T-cell (primary cell): Measurements from ENCODE around the gene KRT6B. TPM values are rescaled to one million over a fixed set of nuclear protein-coding genes. Genes with fewer than 3 reads are reported as not detected.

Experiments
- ATAC-seq, 4 experiments: fragments of 200-7000 bp in 3 of 4; fragments of 150-1000 bp in 1 of 4; cut with Tn5 transposase; replicated peaks in 1 of 4; 1 replicate in 3 of 4; 2 replicates in 1 of 4; pipeline ENCODE4 v1.10.0; 2021; ENCODE audit warnings: moderate library complexity in 3 of 4, mild to moderate bottlenecking in 2 of 4, moderate number of reproducible peaks in 1 of 4
- CTCF ChIA-PET, 2 donors: fragments of 300-600 bp; sonication (Branson Sonifier 250); formaldehyde crosslinking; loops; one replicate each; lab custom pipeline; 2022; ENCODE audit warnings: antibody characterized with exemption in 2 of 2; lab: Charles Lee
- POLR2A ChIA-PET, 2 donors: fragments of 300-600 bp; sonication (Branson Sonifier 250); formaldehyde crosslinking; loops; one replicate each; lab custom pipeline; 2022; ENCODE audit warnings: antibody characterized with exemption in 2 of 2; lab: Charles Lee
- DNase-seq, 35 experiments: peaks; one replicate each; pipeline versions ENCODE4 v3.0.0 to v3.0.0-alpha.2; 2013 to 2023
- H3K27ac ChIP-seq: one replicate; pipeline ENCODE4 v1.5.1; 2013; ENCODE audit warnings: low read length
- H3K27me3 ChIP-seq, 2 experiments: replicated peaks in 1 of 2; 1 replicate in 1 of 2; 2 replicates in 1 of 2; pipeline versions ENCODE4 v1.6.1 to v1.7.0; 2013; ENCODE audit warnings: low read length in 1 of 2, mixed read lengths in 1 of 2; ENCODE audit not compliant: control insufficient read depth in 2 of 2, insufficient read depth in 2 of 2; ENCODE audit errors: extremely low read depth in 1 of 2
- H3K36me3 ChIP-seq, 2 donors: 1 replicate in 1 of 2; 2 replicates in 1 of 2; pipeline versions ENCODE4 v1.6.1 to v1.7.0; 2013; ENCODE audit warnings: low read length in 1 of 2; ENCODE audit not compliant: control insufficient read depth in 2 of 2, insufficient read depth in 1 of 2; ENCODE audit errors: extremely low read depth in 1 of 2
- H3K4me1 ChIP-seq, 2 experiments: 1 replicate in 1 of 2; 2 replicates in 1 of 2; pipeline versions ENCODE4 v1.6.1 to v1.7.0; 2013; ENCODE audit warnings: low read length in 2 of 2, mixed read lengths in 1 of 2; ENCODE audit not compliant: insufficient read depth in 2 of 2, control insufficient read depth in 1 of 2; ENCODE audit errors: extremely low read depth in 1 of 2
- H3K4me3 ChIP-seq, 2 donors: 1 replicate in 1 of 2; 2 replicates in 1 of 2; pipeline versions ENCODE4 v1.5.1 to v1.7.0; 2013; ENCODE audit warnings: mild to moderate bottlenecking in 2 of 2, low read length in 1 of 2, moderate library complexity in 1 of 2; ENCODE audit not compliant: control insufficient read depth in 1 of 2; ENCODE audit errors: extremely low read depth in 1 of 2
- H3K9me3 ChIP-seq: 2 replicates; pipeline ENCODE4 v1.7.0; 2013
- H3K27ac Mint-ChIP-seq, 2 donors: one replicate each; pipeline ENCODE4 v1.8.0; 2020 to 2021; ENCODE audit warnings: mild to moderate bottlenecking in 2 of 2, mixed read lengths in 2 of 2
- H3K27me3 Mint-ChIP-seq, 2 donors: one replicate each; pipeline ENCODE4 v1.8.0; 2021 to 2022; ENCODE audit warnings: mixed read lengths in 2 of 2
- H3K36me3 Mint-ChIP-seq: one replicate; pipeline ENCODE4 v1.8.0; 2021; ENCODE audit warnings: mixed read lengths
- H3K4me1 Mint-ChIP-seq, 3 donors: one replicate each; pipeline ENCODE4 v1.8.0; 2020 to 2022; ENCODE audit warnings: mixed read lengths in 3 of 3, mild to moderate bottlenecking in 1 of 3
- H3K4me3 Mint-ChIP-seq, 3 donors: one replicate each; pipeline ENCODE4 v1.8.0; 2020 to 2022; ENCODE audit warnings: mild to moderate bottlenecking in 3 of 3, mixed read lengths in 3 of 3, moderate library complexity in 3 of 3
- H3K9me3 Mint-ChIP-seq, 3 donors: one replicate each; pipeline ENCODE4 v1.8.0; 2020 to 2022; ENCODE audit warnings: mixed read lengths in 3 of 3
- WGBS: methylation state at CpG from one replicate; pipeline ENCODE4 v1.1.5; 2013; ENCODE audit warnings: missing lambda C conversion rate; ENCODE audit not compliant: insufficient coverage; 5-methylcytosine and 5-hydroxymethylcytosine counted together
- total RNA-seq, 35 experiments: library from RNA in 6 of 35; stranded (reverse) in 6 of 35; fragments of 120-200 nt in 1 of 35; gene quantifications; one replicate each; pipeline versions ENCODE4 v1.2.1 to v1.2.4 and lab custom pipeline; 2013 to 2026

Gene KRT6B
- total RNA-seq, 5 donors from 2014 or later (not counting 1 experiment from before 2014, with no cell fraction given) = not detected

- ATAC-seq = no peak
- POLR2A ChIA-PET = no interaction called here
- Mint-ChIP-seq H3K36me3 (no peaks in the 10 kb centered on the region), H3K4me1 (no peaks in the 10 kb centered on the region), H3K9me3 (no peaks in the 10 kb centered on the region), H3K27ac (no peak overlapping the region), H3K4me3 (no peak overlapping the region), H3K27me3 (peaks cover 11 to 19% of the 10 kb centered on the region in 2 donors)
- Histone ChIP-seq H3K4me3 (no peak overlapping the region), H3K4me1 (no peaks in the 10 kb centered on the region), H3K27me3 (peaks cover 0 to 38% of the 10 kb centered on the region in 2 experiments), H3K9me3 (no peaks in the 10 kb centered on the region), H3K27ac (no peak overlapping the region), H3K36me3 (no peaks in the 10 kb centered on the region)
- CTCF ChIA-PET = interaction anchor here in 1 of 2 donors (0.7 kb wide), 1 partner anchor 27 kb away, joined by 3 read pairs; no protein-coding TSS in a partner anchor
- DNase-seq = no peak
- WGBS = 90% methylated on average over 9 of the region's 9 CpGs
Observed at GRCh38 chr12:52403561-52403960, 48.4 kb downstream of the KRT6B start.

GRCh38 chr12:52402873-52403540, 48.9 kb downstream of the KRT6B start:
- Mint-ChIP-seq H3K4me3 (no peak overlapping the region), H3K36me3 (no peaks in the 10 kb centered on the region), H3K27me3 (peaks cover 9 to 17% of the 10 kb centered on the region in 2 donors), H3K9me3 (no peaks in the 10 kb centered on the region), H3K4me1 (no peaks in the 10 kb centered on the region), H3K27ac (no peak overlapping the region)
- H3K27me3 ChIP-seq = peaks cover 0 to 37% of the 10 kb centered on the region in 2 experiments
- CTCF ChIA-PET = interaction anchor here in 1 of 2 donors (0.7 kb wide), 1 partner anchor 27 kb away, joined by 3 read pairs; no protein-coding TSS in a partner anchor
- no peak overlapping the region for H3K4me3 ChIP-seq
- H3K36me3 ChIP-seq = no peaks in the 10 kb centered on the region
- ATAC-seq = no peak
- H3K27ac ChIP-seq = no peak overlapping the region
- WGBS = 27% methylated on average over 1 of the region's 3 CpGs
- H3K9me3 ChIP-seq = no peaks in the 10 kb centered on the region
- no peaks in the 10 kb centered on the region for H3K4me1 ChIP-seq
- DNase-seq = no peak
- POLR2A ChIA-PET = no interaction called here

GRCh38 chr12:52402377-52402776, 49.6 kb downstream of the KRT6B start:
- H3K36me3 Mint-ChIP-seq = no peaks in the 10 kb centered on the region
- DNase-seq = no peak
- Histone ChIP-seq H3K27ac (no peak overlapping the region), H3K9me3 (no peaks in the 10 kb centered on the region), H3K27me3 (peaks cover 0 to 33% of the 10 kb centered on the region in 2 experiments), H3K4me3 (no peak overlapping the region), H3K4me1 (no peaks in the 10 kb centered on the region), H3K36me3 (no peaks in the 10 kb centered on the region)
- no peak overlapping the region for H3K27ac Mint-ChIP-seq
- ChIA-PET POLR2A (no interaction called here), CTCF (no interaction called here)
- WGBS = no CpG with 5 or more reads among the region's 2 CpGs
- no peak for ATAC-seq
- peaks cover 4 to 14% of the 10 kb centered on the region in 2 donors for H3K27me3 Mint-ChIP-seq
- no peaks in the 10 kb centered on the region for H3K4me1 Mint-ChIP-seq
- no peak overlapping the region for H3K4me3 Mint-ChIP-seq
- no peaks in the 10 kb centered on the region for H3K9me3 Mint-ChIP-seq

DNA sequence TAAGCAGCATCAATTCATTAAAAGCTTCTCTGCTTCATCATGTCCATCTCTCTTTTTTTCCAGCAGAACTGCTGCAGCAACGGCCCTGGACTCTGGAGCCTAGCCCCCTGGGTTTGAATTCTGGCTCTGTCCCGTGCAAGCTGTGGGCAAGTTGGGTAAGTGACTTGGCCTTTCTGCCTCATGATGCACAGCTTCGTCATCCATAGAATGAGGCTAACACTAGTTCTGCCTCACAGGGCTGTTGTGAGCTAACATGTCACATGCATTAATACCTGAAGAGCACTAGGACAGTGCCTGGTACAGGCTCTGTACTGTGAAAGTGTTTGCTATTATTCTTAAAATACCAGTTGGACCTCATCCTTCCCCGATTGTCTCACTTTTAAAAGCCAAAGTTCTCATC, 50.0 kb downstream of the KRT6B start:
- no peak for ATAC-seq
- Histone ChIP-seq H3K27ac (no peak overlapping the region), H3K4me1 (no peaks in the 10 kb centered on the region), H3K9me3 (no peaks in the 10 kb centered on the region), H3K4me3 (no peak overlapping the region), H3K36me3 (no peaks in the 10 kb centered on the region), H3K27me3 (peaks cover 0 to 35% of the 10 kb centered on the region in 2 experiments)
- Mint-ChIP-seq H3K27me3 (peaks cover 5 to 16% of the 10 kb centered on the region in 2 donors), H3K27ac (no peak overlapping the region), H3K4me3 (no peak overlapping the region), H3K9me3 (no peaks in the 10 kb centered on the region), H3K4me1 (no peaks in the 10 kb centered on the region), H3K36me3 (no peaks in the 10 kb centered on the region)
- ChIA-PET CTCF (no interaction called here), POLR2A (no interaction called here)
- 53% methylated on average over 3 of the region's 4 CpGs for WGBS
- no peak for DNase-seq

DNA sequence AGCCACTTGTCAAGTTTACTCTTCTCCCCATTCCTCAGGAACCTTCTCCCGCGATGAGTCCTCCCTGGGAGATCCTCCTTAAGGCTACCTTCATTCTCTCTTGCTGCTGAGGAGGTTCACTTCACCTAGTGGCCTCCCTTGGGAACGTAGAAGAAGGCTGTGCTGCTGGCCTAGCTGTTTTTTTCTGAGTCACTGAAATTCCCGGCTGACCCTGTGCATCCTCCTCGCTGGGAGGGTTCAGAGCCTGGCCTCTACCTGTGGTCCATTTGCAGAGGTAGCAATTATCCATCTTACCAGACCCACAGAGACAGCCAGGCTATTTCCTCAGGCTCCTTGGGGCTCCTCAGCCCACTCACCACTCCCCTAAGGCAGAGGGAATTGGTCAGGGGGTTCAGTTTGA, 50.4 kb downstream of the KRT6B start:
- no peak for ATAC-seq

GRCh38 chr12:52400906-52401305, 51.0 kb downstream of the KRT6B start:
- H3K36me3 ChIP-seq = no peaks in the 10 kb centered on the region
- CTCF ChIA-PET = interaction anchor here in 1 of 2 donors (0.6 kb wide), 1 partner anchor 520 kb away, joined by 9 read pairs; no protein-coding TSS in a partner anchor
- H3K27me3 ChIP-seq = peaks cover 0 to 37% of the 10 kb centered on the region in 2 experiments
- ATAC-seq = no peak
- no peak overlapping the region for H3K27ac ChIP-seq
- no peaks in the 10 kb centered on the region for H3K4me1 Mint-ChIP-seq
- no peaks in the 10 kb centered on the region for H3K9me3 Mint-ChIP-seq
- H3K9me3 ChIP-seq = no peaks in the 10 kb centered on the region
- 64% methylated on average over 7 of the region's 9 CpGs for WGBS
- H3K36me3 Mint-ChIP-seq = no peaks in the 10 kb centered on the region
- no peak overlapping the region for H3K27ac Mint-ChIP-seq
- H3K4me1 ChIP-seq = no peaks in the 10 kb centered on the region
- no peak overlapping the region for H3K4me3 Mint-ChIP-seq
- H3K4me3 ChIP-seq = no peak overlapping the region
- peaks cover 9 to 16% of the 10 kb centered on the region in 2 donors for H3K27me3 Mint-ChIP-seq
- no peak for DNase-seq
- POLR2A ChIA-PET = no interaction called here

More for the DNA sequence above, 50.4 kb downstream of the KRT6B start:
- Mint-ChIP-seq H3K27me3 (peaks cover 9 to 16% of the 10 kb centered on the region in 2 donors), H3K9me3 (no peaks in the 10 kb centered on the region), H3K36me3 (no peaks in the 10 kb centered on the region), H3K4me1 (no peaks in the 10 kb centered on the region), H3K4me3 (no peak overlapping the region), H3K27ac (no peak overlapping the region)
- Histone ChIP-seq H3K27me3 (peaks cover 0 to 34% of the 10 kb centered on the region in 2 experiments), H3K4me3 (no peak overlapping the region), H3K27ac (no peak overlapping the region), H3K4me1 (no peaks in the 10 kb centered on the region), H3K9me3 (no peaks in the 10 kb centered on the region), H3K36me3 (no peaks in the 10 kb centered on the region)
- CTCF ChIA-PET = interaction anchor here in 1 of 2 donors (0.5 kb wide), 1 partner anchor 123 kb away, joined by 3 read pairs; no protein-coding TSS in a partner anchor
- WGBS = 80% methylated on average over 1 of the region's 5 CpGs
- DNase-seq = no peak
- POLR2A ChIA-PET = no interaction called here
